BJ (cell line): ENCODE results near the gene NFIL3. TPM values are rescaled to one million over a fixed set of nuclear protein-coding genes. Genes with fewer than 3 reads are reported as not detected.
A peak's percentile ranks its signal among the peaks of the same experiment; 100 is the strongest.

Source experiments
- CTCF ChIA-PET: fragments of 350-600 bp; formaldehyde crosslinking; extraction: SDS; loops from one replicate; lab custom pipeline; 2021; ENCODE audit warnings: antibody characterized with exemption, inconsistent platforms; lab: Yijun Ruan, JAX
- POLR2A ChIA-PET: fragments of 300-600 bp; sonication (Branson Sonifier 250); formaldehyde crosslinking; extraction: SDS; loops from one replicate; lab custom pipeline; 2021; ENCODE audit warnings: antibody characterized with exemption; lab: Charles Lee
- DNase-seq: peaks from one replicate; pipeline ENCODE4 v3.0.0-alpha.2; 2011; ENCODE audit warnings: low read depth
- H3K27me3 ChIP-seq: 2 replicates; pipeline ENCODE4 v1.6.0; 2011; ENCODE audit warnings: low read length; ENCODE audit not compliant: control insufficient read depth, insufficient read depth
- H3K36me3 ChIP-seq: 2 replicates; pipeline ENCODE4 v1.5.1; 2011; ENCODE audit warnings: low read length; ENCODE audit not compliant: control insufficient read depth, insufficient read depth
- H3K4me3 ChIP-seq: 2 replicates; pipeline ENCODE4 v1.5.1; 2011; ENCODE audit warnings: low read depth, mild to moderate bottlenecking, control low read depth, low read length
- CTCF ChIP-seq: IDR thresholded peaks from 2 replicates; pipeline ENCODE4 v1.5.1; 2011; ENCODE audit warnings: low read depth, mild to moderate bottlenecking, control low read depth, inconsistent platforms, low read length, moderate library complexity; ENCODE audit not compliant: insufficient read depth
- polyA plus RNA-seq: library from polyadenylated mRNA; depleted of rRNA; stranded (reverse); fragments of >200 nt; gene quantifications from 2 replicates; pipeline ENCODE4 v1.2.3, GENCODE V29; 2011

NFIL3 gene
- polyA plus RNA-seq, 1 experiment: 6.9 TPM

- DNase-seq: peak; percentile 83
- no peaks in the 10 kb centered on the region for H3K27me3 ChIP-seq
- POLR2A ChIA-PET: no interaction called here
- no peak overlapping the region for H3K4me3 ChIP-seq
- TF ChIP-seq CTCF: peak; percentile 61
- CTCF ChIA-PET: interaction anchor here (0.9 to 11.5 kb wide), 7 partner anchors 9 to 555 kb away, joined by 3 to 152 read pairs (median 4); partner anchors contain the start of gene NFIL3
- H3K36me3 ChIP-seq: no peaks in the 10 kb centered on the region
Observed at GRCh38 chr9:91433180-91433579, 9.5 kb upstream of the NFIL3 start.

GRCh38 chr9:91431485-91431884 is 7.9 kb upstream of the NFIL3 start:
- DNase-seq: no peak
- Histone ChIP-seq H3K36me3 (no peaks in the 10 kb centered on the region), H3K27me3 (no peaks in the 10 kb centered on the region), H3K4me3 (no peak overlapping the region)
- POLR2A ChIA-PET: no interaction called here
- TF ChIP-seq CTCF: no peak
- CTCF ChIA-PET: interaction anchor here (11.5 kb wide), 1 partner anchor 516 kb away, joined by 152 read pairs; no protein-coding TSS in a partner anchor

GRCh38 chr9:91429501-91429900 is 5.9 kb upstream of the NFIL3 start:
- DNase-seq: no peak
- POLR2A ChIA-PET: no interaction called here
- H3K4me3 ChIP-seq: no peak overlapping the region
- TF ChIP-seq CTCF: no peak
- H3K36me3 ChIP-seq: no peaks in the 10 kb centered on the region
- CTCF ChIA-PET: interaction anchor here (1.9 to 11.5 kb wide), 2 partner anchors 392 to 514 kb away, joined by 7 to 152 read pairs; no protein-coding TSS in a partner anchor
- no peaks in the 10 kb centered on the region for H3K27me3 ChIP-seq

GRCh38 chr9:91428927-91429351 is 5.3 kb upstream of the NFIL3 start:
- ChIA-PET CTCF (interaction anchor here (0.7 to 11.5 kb wide), 4 partner anchors 236 to 514 kb away, joined by 3 to 152 read pairs (median 5); no protein-coding TSS in a partner anchor), POLR2A (no interaction called here)
- TF ChIP-seq CTCF: no peak
- no peaks in the 10 kb centered on the region for H3K27me3 ChIP-seq
- H3K4me3 ChIP-seq: no peak overlapping the region
- no peaks in the 10 kb centered on the region for H3K36me3 ChIP-seq
- no peak for DNase-seq

GRCh38 chr9:91428436-91428835 is 4.8 kb upstream of the NFIL3 start:
- no peak for TF ChIP-seq CTCF
- ChIA-PET CTCF (interaction anchor here (0.6 to 11.5 kb wide), 5 partner anchors 236 to 513 kb away, joined by 3 to 152 read pairs (median 3); no protein-coding TSS in a partner anchor), POLR2A (no interaction called here)
- H3K4me3 ChIP-seq: no peak overlapping the region
- no peak for DNase-seq
- H3K36me3 ChIP-seq: no peaks in the 10 kb centered on the region
- H3K27me3 ChIP-seq: no peaks in the 10 kb centered on the region
